Measurements from ENCODE around the gene HSDL2. TPM values are rescaled to one million over a fixed set of nuclear protein-coding genes. Genes with fewer than 3 reads are reported as not detected.

The HSDL2 gene
- polyA plus RNA-seq, 4 donors, result 30.8 to 54.9 (median 40.1) TPM

- no peaks in the 10 kb centered on the region for H3K4me1 ChIP-seq (ENCODE audit: control insufficient read depth in 3 of 3, insufficient read depth in 2 of 3, low read depth in 1 of 3, low read length in 2 of 3)
- FAIRE-seq, result no peak
- no peak overlapping the region for H3K4me3 ChIP-seq (ENCODE audit: low read depth in 1 of 3, low read length in 3 of 3)
- 91 to 95% (median 95%) methylated on average over 5 of the region's 5 CpGs for WGBS, 3 donors
- peaks cover 0 to 17% (median 4%) of the 10 kb centered on the region in 3 donors for H3K36me3 ChIP-seq (ENCODE audit: control insufficient read depth in 3 of 3, insufficient read depth in 2 of 3, low read depth in 1 of 3, low read length in 3 of 3)
- no peak for DNase-seq
- H3K9me3 ChIP-seq (ENCODE audit: control insufficient read depth in 2 of 2, insufficient read depth in 1 of 2, low read depth in 1 of 2, low read length in 1 of 2), result no peaks in the 10 kb centered on the region
- H3K27ac ChIP-seq (ENCODE audit: low read depth in 1 of 3, low read length in 2 of 3), result no peak overlapping the region
- no peaks in the 10 kb centered on the region for H3K27me3 ChIP-seq (ENCODE audit: control insufficient read depth in 3 of 3, insufficient read depth in 3 of 3, low read length in 3 of 3)
These were observed 53.8 kb downstream of the HSDL2 start for GRCh38 chr9:112433499-112434392.

- 96 to 100% (median 96%) methylated on average over 1 of the region's 1 CpG for WGBS, 3 donors
- DNase-seq (no peak), FAIRE-seq (no peak)
- no peaks in the 10 kb centered on the region for H3K4me1 ChIP-seq (ENCODE audit: control insufficient read depth in 3 of 3, insufficient read depth in 2 of 3, low read depth in 1 of 3, low read length in 2 of 3)
- H3K9me3 ChIP-seq (ENCODE audit: control insufficient read depth in 2 of 2, insufficient read depth in 1 of 2, low read depth in 1 of 2, low read length in 1 of 2), result no peaks in the 10 kb centered on the region
- no peak overlapping the region for H3K27ac ChIP-seq (ENCODE audit: low read depth in 1 of 3, low read length in 2 of 3)
- H3K36me3 ChIP-seq (ENCODE audit: control insufficient read depth in 3 of 3, insufficient read depth in 2 of 3, low read depth in 1 of 3, low read length in 3 of 3), result peaks cover 0 to 17% (median 2%) of the 10 kb centered on the region in 3 donors
- H3K27me3 ChIP-seq (ENCODE audit: control insufficient read depth in 3 of 3, insufficient read depth in 3 of 3, low read length in 3 of 3), result no peaks in the 10 kb centered on the region
- no peak overlapping the region for H3K4me3 ChIP-seq (ENCODE audit: low read depth in 1 of 3, low read length in 3 of 3)
These were observed 54.6 kb downstream of the HSDL2 start for GRCh38 chr9:112434487-112434886.

- FAIRE-seq, result no peak
- no peak for DNase-seq
These were observed 57.5 kb downstream of the HSDL2 start for GRCh38 chr9:112437406-112437805.

GRCh38 chr9:112439171-112439570 lies 59.3 kb downstream of the HSDL2 start:
- peak in 1 of 2 donors; percentile 5 for DNase-seq
- H3K4me3 ChIP-seq (ENCODE audit: low read depth in 1 of 3, low read length in 3 of 3), result no peak overlapping the region
- H3K27me3 ChIP-seq (ENCODE audit: control insufficient read depth in 3 of 3, insufficient read depth in 3 of 3, low read length in 3 of 3), result no peaks in the 10 kb centered on the region
- 80 to 93% (median 84%) methylated on average over 2 of the region's 2 CpGs for WGBS, 3 donors
- FAIRE-seq, result no peak
- peaks cover 0 to 10% (median 0%) of the 10 kb centered on the region in 3 donors for H3K36me3 ChIP-seq (ENCODE audit: control insufficient read depth in 3 of 3, insufficient read depth in 2 of 3, low read depth in 1 of 3, low read length in 3 of 3)
- H3K9me3 ChIP-seq (ENCODE audit: control insufficient read depth in 2 of 2, insufficient read depth in 1 of 2, low read depth in 1 of 2, low read length in 1 of 2), result no peaks in the 10 kb centered on the region
- H3K4me1 ChIP-seq (ENCODE audit: control insufficient read depth in 3 of 3, insufficient read depth in 2 of 3, low read depth in 1 of 3, low read length in 2 of 3), result peaks cover 0 to 2% (median 0%) of the 10 kb centered on the region in 3 donors
- no peak overlapping the region for H3K27ac ChIP-seq (ENCODE audit: low read depth in 1 of 3, low read length in 2 of 3)

More at GRCh38 chr9:112437406-112437805, 57.5 kb downstream of the HSDL2 start:
- Histone ChIP-seq H3K9me3 (ENCODE audit: control insufficient read depth in 2 of 2, insufficient read depth in 1 of 2, low read depth in 1 of 2, low read length in 1 of 2) (no peaks in the 10 kb centered on the region), H3K27ac (ENCODE audit: low read depth in 1 of 3, low read length in 2 of 3) (no peak overlapping the region), H3K4me3 (ENCODE audit: low read depth in 1 of 3, low read length in 3 of 3) (no peak overlapping the region), H3K36me3 (ENCODE audit: control insufficient read depth in 3 of 3, insufficient read depth in 2 of 3, low read depth in 1 of 3, low read length in 3 of 3) (peaks cover 0 to 12% (median 0%) of the 10 kb centered on the region in 3 donors), H3K4me1 (ENCODE audit: control insufficient read depth in 3 of 3, insufficient read depth in 2 of 3, low read depth in 1 of 3, low read length in 2 of 3) (peaks cover 0 to 2% (median 0%) of the 10 kb centered on the region in 3 donors), H3K27me3 (ENCODE audit: control insufficient read depth in 3 of 3, insufficient read depth in 3 of 3, low read length in 3 of 3) (no peaks in the 10 kb centered on the region)
- 93 to 97% (median 96%) methylated on average over 2 of the region's 2 CpGs for WGBS, 3 donors

- no peak overlapping the region for H3K27ac ChIP-seq (ENCODE audit: low read depth in 1 of 3, low read length in 2 of 3)
- 34 to 73% (median 37%) methylated on average over 2 of the region's 2 CpGs for WGBS, 3 donors
- H3K4me3 ChIP-seq (ENCODE audit: low read depth in 1 of 3, low read length in 3 of 3), result no peak overlapping the region
- peak; percentile 50 to 63 for DNase-seq
- H3K9me3 ChIP-seq (ENCODE audit: control insufficient read depth in 2 of 2, insufficient read depth in 1 of 2, low read depth in 1 of 2, low read length in 1 of 2), result no peaks in the 10 kb centered on the region
- H3K36me3 ChIP-seq (ENCODE audit: control insufficient read depth in 3 of 3, insufficient read depth in 2 of 3, low read depth in 1 of 3, low read length in 3 of 3), result peaks cover 0 to 10% (median 0%) of the 10 kb centered on the region in 3 donors
- H3K4me1 ChIP-seq (ENCODE audit: control insufficient read depth in 3 of 3, insufficient read depth in 2 of 3, low read depth in 1 of 3, low read length in 2 of 3), result peaks cover 0 to 2% (median 0%) of the 10 kb centered on the region in 3 donors
- no peak for FAIRE-seq
- no peaks in the 10 kb centered on the region for H3K27me3 ChIP-seq (ENCODE audit: control insufficient read depth in 3 of 3, insufficient read depth in 3 of 3, low read length in 3 of 3)
These were observed 59.9 kb downstream of the HSDL2 start for GRCh38 chr9:112439825-112440224.

GRCh38 chr9:112443200-112443599 lies 63.3 kb downstream of the HSDL2 start:
- no peaks in the 10 kb centered on the region for H3K27me3 ChIP-seq (ENCODE audit: control insufficient read depth in 3 of 3, insufficient read depth in 3 of 3, low read length in 3 of 3)
- FAIRE-seq (no peak), DNase-seq (peak; percentile 19 to 38)
- H3K9me3 ChIP-seq (ENCODE audit: control insufficient read depth in 2 of 2, insufficient read depth in 1 of 2, low read depth in 1 of 2, low read length in 1 of 2), result no peaks in the 10 kb centered on the region
- H3K36me3 ChIP-seq (ENCODE audit: control insufficient read depth in 3 of 3, insufficient read depth in 2 of 3, low read depth in 1 of 3, low read length in 3 of 3), result peaks cover 2 to 14% (median 3%) of the 10 kb centered on the region in 3 donors
- H3K4me1 ChIP-seq (ENCODE audit: control insufficient read depth in 3 of 3, insufficient read depth in 2 of 3, low read depth in 1 of 3, low read length in 2 of 3), result peaks cover 0 to 2% (median 0%) of the 10 kb centered on the region in 3 donors
- no peak overlapping the region for H3K27ac ChIP-seq (ENCODE audit: low read depth in 1 of 3, low read length in 2 of 3)
- H3K4me3 ChIP-seq (ENCODE audit: low read depth in 1 of 3, low read length in 3 of 3), result no peak overlapping the region

GRCh38 chr9:112443636-112444035 lies 63.7 kb downstream of the HSDL2 start:
- Histone ChIP-seq H3K27ac (ENCODE audit: low read depth in 1 of 3, low read length in 2 of 3) (no peak overlapping the region), H3K9me3 (ENCODE audit: control insufficient read depth in 2 of 2, insufficient read depth in 1 of 2, low read depth in 1 of 2, low read length in 1 of 2) (no peaks in the 10 kb centered on the region), H3K4me1 (ENCODE audit: control insufficient read depth in 3 of 3, insufficient read depth in 2 of 3, low read depth in 1 of 3, low read length in 2 of 3) (peaks cover 0 to 2% (median 0%) of the 10 kb centered on the region in 3 donors), H3K27me3 (ENCODE audit: control insufficient read depth in 3 of 3, insufficient read depth in 3 of 3, low read length in 3 of 3) (no peaks in the 10 kb centered on the region), H3K36me3 (ENCODE audit: control insufficient read depth in 3 of 3, insufficient read depth in 2 of 3, low read depth in 1 of 3, low read length in 3 of 3) (peaks cover 2 to 14% (median 3%) of the 10 kb centered on the region in 3 donors), H3K4me3 (ENCODE audit: low read depth in 1 of 3, low read length in 3 of 3) (no peak overlapping the region)
- DNase-seq (no peak), FAIRE-seq (no peak)
- WGBS, 3 donors, result 81 to 89% (median 85%) methylated on average over 1 of the region's 1 CpG

- FAIRE-seq (no peak), DNase-seq (no peak)
These were observed 65.3 kb downstream of the HSDL2 start for GRCh38 chr9:112445196-112445595.

More at GRCh38 chr9:112445196-112445595, 65.3 kb downstream of the HSDL2 start:
- WGBS, 3 donors, result 36 to 78% (median 60%) methylated on average over 1 of the region's 1 CpG
- no peaks in the 10 kb centered on the region for H3K27me3 ChIP-seq (ENCODE audit: control insufficient read depth in 3 of 3, insufficient read depth in 3 of 3, low read length in 3 of 3)
- H3K4me1 ChIP-seq (ENCODE audit: control insufficient read depth in 3 of 3, insufficient read depth in 2 of 3, low read depth in 1 of 3, low read length in 2 of 3), result peaks cover 0 to 2% (median 0%) of the 10 kb centered on the region in 3 donors
- no peaks in the 10 kb centered on the region for H3K9me3 ChIP-seq (ENCODE audit: control insufficient read depth in 2 of 2, insufficient read depth in 1 of 2, low read depth in 1 of 2, low read length in 1 of 2)
- peaks cover 2 to 16% (median 3%) of the 10 kb centered on the region in 3 donors for H3K36me3 ChIP-seq (ENCODE audit: control insufficient read depth in 3 of 3, insufficient read depth in 2 of 3, low read depth in 1 of 3, low read length in 3 of 3)
- no peak overlapping the region for H3K4me3 ChIP-seq (ENCODE audit: low read depth in 1 of 3, low read length in 3 of 3)
- H3K27ac ChIP-seq (ENCODE audit: low read depth in 1 of 3, low read length in 2 of 3), result no peak overlapping the region
